Karpas-422 (cell line): ENCODE data around the gene NEK6. TPM values are rescaled to one million over a fixed set of nuclear protein-coding genes. Genes with fewer than 3 reads are reported as not detected.

Experiments used
- DNase-seq: peaks from one replicate; pipeline ENCODE4 v3.0.0-alpha.2; 2015
- H2AFZ ChIP-seq: fragments of 200-600 bp; sonication (generic); 2 replicates; pipeline ENCODE4 v1.6.1; 2014; ENCODE audit warnings: antibody characterized with exemption, low read length, mixed read lengths
- H3K27ac ChIP-seq: fragments of 200-600 bp; sonication (generic); 2 replicates; pipeline ENCODE4 v1.5.1; 2014; ENCODE audit warnings: mild to moderate bottlenecking, low read length, moderate library complexity
- H3K27me3 ChIP-seq: fragments of 200-600 bp; sonication (generic); 2 replicates; pipeline ENCODE4 v1.6.1; 2014; ENCODE audit warnings: low read length, mixed read lengths
- H3K36me3 ChIP-seq: fragments of 200-600 bp; sonication (generic); 2 replicates; pipeline ENCODE4 v1.6.1; 2014; ENCODE audit warnings: low read length, mixed read lengths; ENCODE audit not compliant: insufficient read depth
- H3K4me1 ChIP-seq: fragments of 200-600 bp; sonication (generic); 2 replicates; pipeline ENCODE4 v1.6.1; 2014; ENCODE audit warnings: mild to moderate bottlenecking, low read length, mixed read lengths
- H3K4me2 ChIP-seq: fragments of 200-600 bp; sonication (generic); 2 replicates; pipeline ENCODE4 v1.6.1; 2014; ENCODE audit warnings: low read length, low read depth, mild to moderate bottlenecking; ENCODE audit not compliant: poor library complexity, severe bottlenecking
- H3K4me3 ChIP-seq: fragments of 200-600 bp; sonication (generic); 2 replicates; pipeline ENCODE4 v1.5.1; 2014; ENCODE audit warnings: mild to moderate bottlenecking, antibody characterized with exemption, low read length, mixed read lengths
- H3K79me2 ChIP-seq: fragments of 200-600 bp; sonication (generic); 2 replicates; pipeline ENCODE4 v1.6.1; 2014; ENCODE audit warnings: mild to moderate bottlenecking, low read length, mixed read lengths
- H3K9ac ChIP-seq: fragments of 200-600 bp; sonication (generic); 2 replicates; pipeline ENCODE4 v1.6.0; 2014; ENCODE audit warnings: low read length
- H3K9me2 ChIP-seq: fragments of 200-600 bp; sonication (generic), shearing (Covaris generic); replicated peaks from 2 replicates; pipeline ENCODE4 v1.6.0; 2014; ENCODE audit warnings: mild to moderate bottlenecking, low read length, moderate library complexity; ENCODE audit not compliant: insufficient read depth
- H3K9me3 ChIP-seq: fragments of 300-700, 200-600 bp; sonication (generic); 2 replicates; pipeline ENCODE4 v1.6.1; 2014; ENCODE audit warnings: low read length, mixed read lengths
- H4K20me1 ChIP-seq: fragments of 200-600 bp; sonication (generic); 2 replicates; pipeline ENCODE4 v1.6.1; 2014; ENCODE audit warnings: mild to moderate bottlenecking, antibody characterized with exemption, low read length, low read depth; ENCODE audit not compliant: insufficient read depth
- total RNA-seq: library from RNA; depleted of rRNA; stranded (reverse); fragments of >200 nt; shearing (Covaris generic); gene quantifications from 2 replicates; pipeline ENCODE4 v1.2.3, GENCODE V29; 2014; ENCODE audit warnings: low replicate concordance

The NEK6 gene
- total RNA-seq, 1 experiment from 2014 or later = 77.9 TPM

DNA sequence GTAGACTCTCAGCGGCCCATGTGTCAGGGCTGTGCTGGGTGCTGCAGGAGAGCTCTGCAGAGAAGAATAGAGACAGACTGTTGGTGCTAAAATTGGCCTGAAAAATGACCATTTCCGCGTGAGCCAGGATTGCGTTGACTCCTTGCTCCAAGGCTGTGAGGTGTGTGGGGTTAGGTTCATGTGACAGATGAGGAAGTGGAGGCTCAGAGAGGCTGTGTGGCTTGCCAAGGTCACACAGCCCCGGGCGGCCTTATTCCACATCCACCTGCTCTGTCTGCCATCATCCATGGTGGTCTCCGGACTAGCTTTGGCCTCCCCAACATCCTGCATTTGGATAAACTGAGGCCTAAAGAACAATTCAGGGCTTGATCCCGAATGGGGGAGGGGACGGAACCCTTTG is 15.2 kb downstream of the NEK6 start:
- no peak for DNase-seq
- Histone ChIP-seq H3K9ac (no peak overlapping the region), H3K27me3 (no peaks in the 10 kb centered on the region), H3K27ac (no peak overlapping the region), H3K9me3 (no peaks in the 10 kb centered on the region), H2AFZ (no peak overlapping the region), H3K4me2 (no peak overlapping the region), H3K9me2 (no peaks in the 10 kb centered on the region), H3K36me3 (peaks cover 29% of the 10 kb centered on the region; the same call in 1 of the 2 replicates), H4K20me1 (peaks cover 83% of the 10 kb centered on the region), H3K79me2 (peaks cover 100% of the 10 kb centered on the region), H3K4me1 (peaks cover 39% of the 10 kb centered on the region), H3K4me3 (no peak overlapping the region)

DNA sequence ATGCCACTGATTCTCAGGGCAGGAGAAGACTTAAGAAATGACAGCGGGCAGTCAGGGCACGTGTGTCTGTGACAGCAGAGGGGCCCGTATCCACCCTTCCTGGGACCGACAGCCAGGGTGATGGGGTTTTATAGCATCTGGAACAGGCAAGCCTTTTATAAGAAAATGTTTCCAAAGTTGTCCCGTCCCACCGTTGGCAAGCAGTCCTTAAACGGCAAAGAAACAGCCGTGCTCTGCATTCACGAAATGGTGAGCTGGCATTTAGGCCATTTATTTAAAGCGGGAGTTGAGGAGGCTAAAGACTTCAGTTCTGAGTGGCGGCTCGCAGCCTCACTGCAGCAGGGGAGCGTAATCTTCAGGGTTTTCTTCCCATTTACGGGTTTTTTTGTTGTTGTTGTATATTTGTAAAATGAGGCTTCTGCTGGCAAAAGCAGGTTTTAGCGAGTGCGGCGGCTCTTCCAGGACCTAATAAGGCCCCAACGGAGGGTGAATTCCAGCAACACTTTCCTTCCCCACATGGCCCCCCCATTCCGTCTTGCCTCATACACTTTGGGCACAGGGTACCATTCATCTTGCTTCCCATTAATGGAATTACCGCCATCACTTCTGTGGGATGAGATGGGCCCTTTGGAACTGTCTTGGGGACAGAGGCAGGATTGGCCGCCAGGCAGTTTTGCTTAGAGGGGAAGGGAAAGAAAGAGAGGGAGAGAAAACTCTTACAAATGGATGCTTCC is 15.8 kb downstream of the NEK6 start:
- H3K4me1 ChIP-seq = peaks cover 33% of the 10 kb centered on the region

DNA sequence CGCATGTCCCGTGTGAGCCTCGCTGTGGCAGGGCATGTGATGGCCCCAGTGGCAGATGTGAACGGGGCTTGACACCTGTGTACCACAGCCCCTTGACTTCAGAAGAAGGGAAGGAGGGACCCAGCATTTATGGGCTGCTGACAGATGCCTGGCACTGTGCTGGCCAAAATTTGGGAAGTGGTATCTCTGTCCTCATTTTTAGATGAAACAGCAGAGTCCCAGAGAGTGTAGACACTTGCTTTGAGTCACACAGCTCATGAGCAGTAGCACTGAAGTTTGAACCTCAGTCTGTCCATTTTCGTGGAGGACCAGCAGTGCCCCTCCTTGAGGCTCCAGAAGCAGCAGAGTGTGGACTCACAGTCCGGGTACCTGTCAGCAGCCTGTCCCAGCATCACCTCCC is 16.5 kb downstream of the NEK6 start:
- Histone ChIP-seq H3K27ac (no peak overlapping the region), H3K36me3 (peaks cover 18% of the 10 kb centered on the region; the same call in 1 of the 2 replicates), H3K4me3 (no peak overlapping the region), H3K4me1 (peaks cover 27% of the 10 kb centered on the region), H3K9me2 (no peaks in the 10 kb centered on the region), H3K9me3 (no peaks in the 10 kb centered on the region), H3K9ac (no peak overlapping the region), H4K20me1 (peaks cover 94% of the 10 kb centered on the region), H3K27me3 (no peaks in the 10 kb centered on the region), H3K79me2 (peaks cover 100% of the 10 kb centered on the region), H3K4me2 (no peak overlapping the region), H2AFZ (no peak overlapping the region)
- no peak for DNase-seq

More for the DNA sequence above, 15.8 kb downstream of the NEK6 start:
- Histone ChIP-seq H2AFZ (no peak overlapping the region), H4K20me1 (peaks cover 89% of the 10 kb centered on the region), H3K27me3 (no peaks in the 10 kb centered on the region), H3K4me2 (no peak overlapping the region), H3K9me3 (no peaks in the 10 kb centered on the region), H3K4me3 (no peak overlapping the region), H3K79me2 (peaks cover 100% of the 10 kb centered on the region), H3K9me2 (no peaks in the 10 kb centered on the region), H3K27ac (no peak overlapping the region), H3K36me3 (peaks cover 23% of the 10 kb centered on the region; the same call in 1 of the 2 replicates), H3K9ac (no peak overlapping the region)
- DNase-seq = no peak

DNA sequence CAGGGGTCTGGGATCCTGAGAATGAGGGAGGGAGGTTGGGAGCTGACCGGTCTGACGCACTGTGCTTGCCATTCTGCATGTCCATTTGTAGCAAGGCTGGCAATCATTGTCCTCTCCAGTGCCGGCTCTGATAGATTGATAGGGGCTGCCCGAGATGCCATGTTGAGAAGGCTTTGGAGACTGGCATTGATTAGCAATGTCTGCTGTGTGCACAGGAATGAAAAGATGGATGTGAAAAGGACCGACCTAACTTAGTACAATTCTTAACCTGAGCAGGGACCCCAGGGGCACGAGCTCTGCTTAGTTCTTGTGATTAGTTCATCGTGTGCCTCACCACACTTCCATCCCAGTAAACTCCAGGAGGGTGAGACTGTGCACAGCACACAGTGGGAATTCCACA is 17.0 kb downstream of the NEK6 start:
- Histone ChIP-seq H3K27ac (no peak overlapping the region), H4K20me1 (peaks cover 94% of the 10 kb centered on the region), H3K4me3 (no peak overlapping the region), H3K36me3 (peaks cover 18% of the 10 kb centered on the region; the same call in 1 of the 2 replicates), H3K9me3 (no peaks in the 10 kb centered on the region), H3K4me2 (no peak overlapping the region), H3K4me1 (peaks cover 23% of the 10 kb centered on the region), H3K9ac (no peak overlapping the region), H3K9me2 (no peaks in the 10 kb centered on the region), H2AFZ (no peak overlapping the region), H3K27me3 (no peaks in the 10 kb centered on the region), H3K79me2 (peaks cover 100% of the 10 kb centered on the region)
- DNase-seq = no peak

DNA sequence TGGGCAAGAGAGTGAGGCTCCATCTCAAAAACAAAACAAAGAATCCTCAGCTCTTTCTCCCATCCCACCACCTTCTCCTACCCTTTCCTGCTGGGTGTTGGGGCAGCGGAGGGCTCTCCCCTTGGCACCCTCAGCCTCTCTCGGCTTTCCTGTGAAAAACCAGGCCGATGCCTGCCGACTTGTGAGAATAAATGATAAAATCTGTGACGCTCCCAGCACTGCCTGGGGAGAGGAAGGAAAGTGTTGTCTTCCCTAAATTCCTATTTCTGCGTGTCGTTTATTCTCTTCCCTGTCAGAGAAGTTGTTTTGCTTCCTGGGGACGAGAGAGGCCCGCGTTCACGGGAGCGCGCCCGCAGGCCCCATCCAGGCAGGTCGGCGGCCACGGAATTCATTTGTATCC is 19.7 kb downstream of the NEK6 start:
- no peak overlapping the region for H3K27ac ChIP-seq
- H3K4me3 ChIP-seq = no peak overlapping the region
- H3K9me3 ChIP-seq = no peaks in the 10 kb centered on the region
- no peak overlapping the region for H3K4me2 ChIP-seq
- H3K4me1 ChIP-seq = peaks cover 17% of the 10 kb centered on the region
- H3K36me3 ChIP-seq = peaks cover 8% of the 10 kb centered on the region; the same call in 1 of the 2 replicates
- no peak for DNase-seq
- H3K79me2 ChIP-seq = peaks cover 100% of the 10 kb centered on the region
- peaks cover 85% of the 10 kb centered on the region for H4K20me1 ChIP-seq
- no peak overlapping the region for H2AFZ ChIP-seq
- no peaks in the 10 kb centered on the region for H3K9me2 ChIP-seq
- H3K9ac ChIP-seq = no peak overlapping the region
- no peaks in the 10 kb centered on the region for H3K27me3 ChIP-seq

DNA sequence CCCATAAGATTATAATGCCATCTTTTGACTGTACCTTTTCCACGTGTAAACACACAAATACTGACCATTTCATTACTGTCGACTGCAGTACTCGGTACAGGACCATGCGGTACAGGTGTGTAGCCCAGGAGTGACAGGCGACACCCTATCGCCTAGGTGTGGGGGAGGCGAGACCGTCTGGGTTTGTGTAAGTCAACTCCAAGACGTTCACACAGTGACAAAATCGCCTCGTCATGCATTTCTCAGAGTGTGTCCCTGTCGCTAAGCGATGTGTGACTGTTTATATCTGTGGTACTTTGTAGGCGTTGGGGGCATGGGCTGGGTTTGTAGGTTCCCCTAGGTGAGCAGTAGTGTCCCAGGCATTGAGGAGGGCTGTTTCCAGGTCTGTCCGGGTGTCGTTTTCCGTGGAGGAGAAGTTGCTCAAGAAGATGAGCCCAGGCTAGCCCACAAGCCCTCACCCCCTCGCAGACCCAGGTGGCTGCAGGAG is 20.3 kb downstream of the NEK6 start:
- peaks cover 2% of the 10 kb centered on the region; the same call in 1 of the 2 replicates for H3K36me3 ChIP-seq
- no peak overlapping the region for H2AFZ ChIP-seq
- H3K9me3 ChIP-seq = no peaks in the 10 kb centered on the region
- peaks cover 23% of the 10 kb centered on the region for H3K4me1 ChIP-seq
- H3K4me2 ChIP-seq = no peak overlapping the region
- no peak overlapping the region for H3K27ac ChIP-seq
- H3K27me3 ChIP-seq = no peaks in the 10 kb centered on the region
- no peaks in the 10 kb centered on the region for H3K9me2 ChIP-seq
- no peak overlapping the region for H3K4me3 ChIP-seq
- H3K9ac ChIP-seq = no peak overlapping the region
- H4K20me1 ChIP-seq = peaks cover 85% of the 10 kb centered on the region
- peaks cover 100% of the 10 kb centered on the region for H3K79me2 ChIP-seq
- no peak for DNase-seq

- no peak overlapping the region for H2AFZ ChIP-seq
- H3K9me2 ChIP-seq = no peaks in the 10 kb centered on the region
- no peak overlapping the region for H3K9ac ChIP-seq
- peaks cover 83% of the 10 kb centered on the region for H4K20me1 ChIP-seq
- H3K27me3 ChIP-seq = no peaks in the 10 kb centered on the region
- peaks cover 3% of the 10 kb centered on the region; the same call in 1 of the 2 replicates for H3K36me3 ChIP-seq
- H3K79me2 ChIP-seq = peaks cover 100% of the 10 kb centered on the region
- H3K4me2 ChIP-seq = no peak overlapping the region
- DNase-seq = no peak
- H3K4me1 ChIP-seq = peaks cover 35% of the 10 kb centered on the region
- no peak overlapping the region for H3K4me3 ChIP-seq
- H3K9me3 ChIP-seq = no peaks in the 10 kb centered on the region
- H3K27ac ChIP-seq = no peak overlapping the region
Measured at GRCh38 chr9:124279531-124280175, 21.9 kb downstream of the NEK6 start.

- peaks cover 3% of the 10 kb centered on the region; the same call in 1 of the 2 replicates for H3K36me3 ChIP-seq
- peaks cover 41% of the 10 kb centered on the region for H3K4me1 ChIP-seq
- no peaks in the 10 kb centered on the region for H3K9me3 ChIP-seq
- no peak overlapping the region for H3K4me2 ChIP-seq
- no peak for DNase-seq
- no peak overlapping the region for H3K27ac ChIP-seq
- H3K79me2 ChIP-seq = peaks cover 100% of the 10 kb centered on the region
- H2AFZ ChIP-seq = no peak overlapping the region
- peaks cover 83% of the 10 kb centered on the region for H4K20me1 ChIP-seq
- no peaks in the 10 kb centered on the region for H3K9me2 ChIP-seq
- H3K9ac ChIP-seq = no peak overlapping the region
- H3K4me3 ChIP-seq = no peak overlapping the region
- H3K27me3 ChIP-seq = no peaks in the 10 kb centered on the region
Measured at GRCh38 chr9:124280176-124280691, 22.5 kb downstream of the NEK6 start.
